HepG2 (cell line): ENCODE results near the gene EEF2. TPM values are rescaled to one million over a fixed set of nuclear protein-coding genes. Genes with fewer than 3 reads are reported as not detected.

ENCODE experiments used
- ATF6 ChIP-seq: sonication (generic); formaldehyde crosslinking; conservative IDR thresholded peaks from 2 replicates; pipeline ENCODE4 v1.4.0; 2020; ENCODE audit warnings: missing genetic modification reagents
- KIAA2018 ChIP-seq: sonication (generic); formaldehyde crosslinking; IDR thresholded peaks from 2 replicates; pipeline ENCODE4 v1.5.0; 2020; ENCODE audit warnings: mild to moderate bottlenecking, missing genetic modification reagents, borderline replicate concordance
- MBD4 ChIP-seq: IDR thresholded peaks from 2 replicates; pipeline ENCODE4 v1.6.1; 2012; ENCODE audit warnings: low read length, inconsistent platforms, borderline replicate concordance
- NFYC ChIP-seq: IDR thresholded peaks from 2 replicates; pipeline ENCODE4 v1.6.1; 2016; ENCODE audit warnings: missing genetic modification reagents, missing compliant biosample characterization
- PLRG1 ChIP-seq: fragments of 450-650 bp; conservative IDR thresholded peaks from 2 replicates; pipeline ENCODE4 v1.6.1; 2016
- RORA ChIP-seq: sonication (generic); formaldehyde crosslinking; IDR thresholded peaks from 2 replicates; pipeline ENCODE4 v1.5.0; 2020; ENCODE audit warnings: mild to moderate bottlenecking, missing genetic modification reagents, moderate library complexity
- SNAI1 ChIP-seq: sonication (generic); formaldehyde crosslinking; IDR thresholded peaks from 2 replicates; pipeline ENCODE4 v1.5.0; 2020; ENCODE audit warnings: mild to moderate bottlenecking, missing genetic modification reagents, borderline replicate concordance
- TFAP4 ChIP-seq: sonication (generic); IDR thresholded peaks from 2 replicates; pipeline ENCODE4 v1.6.1; 2016; ENCODE audit warnings: low read depth, borderline replicate concordance
- ZNF260 ChIP-seq: sonication (generic); formaldehyde crosslinking; IDR thresholded peaks from 2 replicates; pipeline ENCODE4 v1.4.0; 2020; ENCODE audit warnings: missing genetic modification reagents, low read depth, mild to moderate bottlenecking, borderline replicate concordance
- ZNF326 ChIP-seq: sonication (generic); formaldehyde crosslinking; IDR thresholded peaks from 2 replicates; pipeline ENCODE4 v1.4.0; 2020; ENCODE audit warnings: missing genetic modification reagents, borderline replicate concordance
- ZNF367 ChIP-seq: sonication (generic); formaldehyde crosslinking; IDR thresholded peaks from 2 replicates; pipeline ENCODE4 v1.4.0; 2020; ENCODE audit warnings: missing genetic modification reagents, borderline replicate concordance
- ZNF724P ChIP-seq: sonication (generic); formaldehyde crosslinking; IDR thresholded peaks from 2 replicates; pipeline ENCODE4 v1.8.0; 2022; ENCODE audit warnings: missing genetic modification reagents, borderline replicate concordance
- ZNF768 ChIP-seq: sonication (generic); formaldehyde crosslinking; IDR thresholded peaks from 2 replicates; pipeline ENCODE4 v1.4.0; 2020; ENCODE audit warnings: missing genetic modification reagents
- ZNF879 ChIP-seq: sonication (generic); formaldehyde crosslinking; IDR thresholded peaks from 2 replicates; pipeline ENCODE4 v1.8.1; 2023; ENCODE audit warnings: missing genetic modification reagents
- polyA plus RNA-seq, 8 experiments: library from polyadenylated mRNA; depleted of rRNA in 3 of 8; stranded (reverse) in 7 of 8; unstranded in 1 of 8; fragments of >200 nt; fragmentation: Illumina TruSeq in 4 of 8; extraction: Trizol in 4 of 8; gene quantifications; 2 replicates each; pipeline versions ENCODE4 v1.2.1 to v1.2.3, GENCODE V29; 2011 to 2016; ENCODE audit warnings: low read depth in 4 of 8, missing spikeins in 1 of 8, mixed read lengths in 1 of 8; ENCODE audit not compliant: insufficient read depth in 1 of 8
- total RNA-seq, 5 experiments: library from RNA; depleted of rRNA; stranded (reverse); fragments of >200 nt; fragmentation: Illumina TruSeq; extraction: Trizol; gene quantifications; 2 replicates each; pipeline ENCODE4 v1.2.3, GENCODE V29; 2016; ENCODE audit warnings: low read depth in 1 of 5
- TF ChIP-seq, protein P1 (sequence below): sonication (generic); formaldehyde crosslinking; IDR thresholded peaks from 2 replicates; pipeline ENCODE4 v1.4.0; 2020; ENCODE audit warnings: missing genetic modification reagents, borderline replicate concordance
- TF ChIP-seq, protein P2 (sequence below): sonication (generic); formaldehyde crosslinking; IDR thresholded peaks from 2 replicates; pipeline ENCODE4 v1.8.1; 2023; ENCODE audit warnings: mild to moderate bottlenecking, missing genetic modification reagents, borderline replicate concordance

The EEF2 gene
- total and polyA plus RNA-seq, 2 of the 13 experiments (the other 11 are each of a cell fraction or from before 2014, with no cell fraction given): 1,441 to 1,777 TPM

DNA sequence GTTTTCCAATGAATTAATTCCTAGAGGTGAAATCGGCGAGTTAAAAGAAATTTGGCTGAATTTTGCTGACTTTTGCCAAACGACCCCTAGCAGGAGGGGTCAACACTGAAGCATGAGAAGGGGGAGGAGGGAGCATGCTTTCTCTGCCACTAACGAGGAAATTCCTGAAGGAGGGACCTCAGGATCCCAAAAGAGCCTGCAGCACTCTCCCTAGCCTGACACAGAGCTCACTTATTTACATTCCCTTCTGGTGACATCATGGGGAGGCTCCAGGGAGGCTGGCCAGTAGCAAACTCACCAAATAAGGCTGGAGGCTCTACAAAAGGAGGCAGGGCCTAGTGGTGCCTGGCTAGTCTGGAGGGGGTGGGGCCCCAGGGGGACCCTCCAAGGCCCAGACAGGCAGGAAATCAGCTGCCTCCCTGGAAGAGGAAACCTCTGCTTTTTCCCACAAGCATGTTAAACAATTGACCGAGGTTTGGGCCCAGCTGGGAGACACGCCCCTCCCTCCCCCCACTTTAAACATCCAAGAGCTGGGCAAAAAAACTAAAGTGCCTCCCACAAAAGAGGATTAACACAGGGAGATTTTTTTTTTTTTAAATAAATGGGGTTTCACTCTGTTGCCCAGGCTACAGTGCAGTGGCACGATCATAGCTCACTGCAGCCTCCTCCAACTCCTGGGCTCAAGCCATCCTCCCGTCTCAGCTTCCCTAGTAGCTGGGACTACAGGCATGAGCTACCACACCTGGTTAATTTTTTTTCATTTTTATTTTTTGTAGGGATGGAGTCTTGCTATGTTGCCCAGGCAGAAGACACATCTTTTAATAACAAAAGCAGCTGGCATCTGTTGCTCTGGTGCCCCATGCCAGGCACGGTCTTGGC lies 16.5 kb downstream of the EEF2 start (continued):
- TF ChIP-seq KIAA2018 (CRISPR knock-in tag): no peak
- no peak for TF ChIP-seq RORA (CRISPR knock-in tag)
- TF ChIP-seq MBD4: no peak
- TF ChIP-seq, protein P1, sequence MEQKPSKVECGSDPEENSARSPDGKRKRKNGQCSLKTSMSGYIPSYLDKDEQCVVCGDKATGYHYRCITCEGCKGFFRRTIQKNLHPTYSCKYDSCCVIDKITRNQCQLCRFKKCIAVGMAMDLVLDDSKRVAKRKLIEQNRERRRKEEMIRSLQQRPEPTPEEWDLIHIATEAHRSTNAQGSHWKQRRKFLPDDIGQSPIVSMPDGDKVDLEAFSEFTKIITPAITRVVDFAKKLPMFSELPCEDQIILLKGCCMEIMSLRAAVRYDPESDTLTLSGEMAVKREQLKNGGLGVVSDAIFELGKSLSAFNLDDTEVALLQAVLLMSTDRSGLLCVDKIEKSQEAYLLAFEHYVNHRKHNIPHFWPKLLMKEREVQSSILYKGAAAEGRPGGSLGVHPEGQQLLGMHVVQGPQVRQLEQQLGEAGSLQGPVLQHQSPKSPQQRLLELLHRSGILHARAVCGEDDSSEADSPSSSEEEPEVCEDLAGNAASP (CRISPR knock-in tag): 0 out of 2 replicates have a peak, but pooled peaks have one; percentile 14
- TF ChIP-seq NFYC (CRISPR knock-in tag): peak; percentile 26; the same call in 1 of the 2 replicates
- no peak for TF ChIP-seq SNAI1 (CRISPR knock-in tag)
- no peak for TF ChIP-seq ZNF326 (CRISPR knock-in tag)
- TF ChIP-seq ZNF879 (CRISPR knock-in tag): no peak
- TF ChIP-seq TFAP4: peak; percentile 84; the same call in 1 of the 2 replicates
- TF ChIP-seq, protein P2, sequence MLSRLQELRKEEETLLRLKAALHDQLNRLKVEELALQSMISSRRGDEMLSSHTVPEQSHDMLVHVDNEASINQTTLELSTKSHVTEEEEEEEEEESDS (CRISPR knock-in tag): no peak
- no peak for TF ChIP-seq ZNF724P (CRISPR knock-in tag)
- TF ChIP-seq ATF6 (CRISPR knock-in tag): no peak
- no peak for TF ChIP-seq ZNF260 (CRISPR knock-in tag)
- TF ChIP-seq PLRG1: no peak
- no peak for TF ChIP-seq ZNF768 (CRISPR knock-in tag)
- TF ChIP-seq ZNF367 (CRISPR knock-in tag): no peak
